Neural progenitor cell (in vitro differentiated cells): ENCODE data around the gene PCCA.

Source experiments
- EZH2phosphoT487 ChIP-seq: fragments of 200-600 bp; sonication (generic); IDR thresholded peaks from 2 replicates; pipeline ENCODE4 v1.6.1; 2017; ENCODE audit warnings: antibody characterized with exemption
- TF ChIP-seq, protein P1 (sequence below): fragments of 200-600 bp; sonication (generic); IDR thresholded peaks from 2 replicates; pipeline ENCODE4 v1.5.1; 2017; ENCODE audit warnings: antibody characterized with exemption, mild to moderate bottlenecking

DNA sequence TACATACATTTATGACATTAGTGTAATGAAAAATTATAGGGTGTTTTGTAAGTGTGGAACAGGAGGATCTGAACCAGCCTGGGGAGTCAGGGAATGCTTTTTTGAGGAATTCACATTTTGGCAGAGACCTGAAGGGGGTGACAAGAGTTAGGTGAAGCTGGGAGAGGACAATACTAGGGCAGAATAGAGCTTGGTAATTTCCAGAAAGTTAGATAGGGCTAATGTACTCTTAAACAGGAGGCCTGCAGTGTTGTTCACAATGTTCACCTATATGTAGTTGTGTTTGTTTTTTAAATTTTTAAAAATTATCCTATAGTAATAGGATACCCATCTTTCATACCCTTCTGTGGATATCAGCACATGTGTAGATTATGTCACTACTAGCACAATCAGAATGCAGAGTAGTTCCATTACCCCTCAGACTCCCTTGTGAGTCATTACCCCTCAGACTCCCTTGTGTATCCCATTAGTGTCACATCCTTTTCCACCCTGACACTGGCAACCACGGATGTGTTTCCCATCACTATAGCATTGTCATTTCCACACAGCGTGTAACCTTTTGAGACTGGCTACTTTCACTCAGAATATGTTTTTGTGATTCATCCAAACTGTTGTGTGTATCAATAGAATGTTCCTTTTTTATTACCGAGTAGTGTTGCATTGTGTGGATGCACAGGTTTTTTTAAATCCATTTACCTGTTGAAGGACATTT lies 43.1 kb downstream of the PCCA start:
- TF ChIP-seq EZH2phosphoT487 = no peak
- TF ChIP-seq, protein P1, sequence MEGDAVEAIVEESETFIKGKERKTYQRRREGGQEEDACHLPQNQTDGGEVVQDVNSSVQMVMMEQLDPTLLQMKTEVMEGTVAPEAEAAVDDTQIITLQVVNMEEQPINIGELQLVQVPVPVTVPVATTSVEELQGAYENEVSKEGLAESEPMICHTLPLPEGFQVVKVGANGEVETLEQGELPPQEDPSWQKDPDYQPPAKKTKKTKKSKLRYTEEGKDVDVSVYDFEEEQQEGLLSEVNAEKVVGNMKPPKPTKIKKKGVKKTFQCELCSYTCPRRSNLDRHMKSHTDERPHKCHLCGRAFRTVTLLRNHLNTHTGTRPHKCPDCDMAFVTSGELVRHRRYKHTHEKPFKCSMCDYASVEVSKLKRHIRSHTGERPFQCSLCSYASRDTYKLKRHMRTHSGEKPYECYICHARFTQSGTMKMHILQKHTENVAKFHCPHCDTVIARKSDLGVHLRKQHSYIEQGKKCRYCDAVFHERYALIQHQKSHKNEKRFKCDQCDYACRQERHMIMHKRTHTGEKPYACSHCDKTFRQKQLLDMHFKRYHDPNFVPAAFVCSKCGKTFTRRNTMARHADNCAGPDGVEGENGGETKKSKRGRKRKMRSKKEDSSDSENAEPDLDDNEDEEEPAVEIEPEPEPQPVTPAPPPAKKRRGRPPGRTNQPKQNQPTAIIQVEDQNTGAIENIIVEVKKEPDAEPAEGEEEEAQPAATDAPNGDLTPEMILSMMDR = no peak
